Measurements from ENCODE around the gene NAA40. TPM values are rescaled to one million over a fixed set of nuclear protein-coding genes. Genes with fewer than 3 reads are reported as not detected.

The NAA40 gene
- total RNA-seq, 1 donor from 2014 or later = 21.2 TPM

GRCh38 chr11:63997801-63998337 lies 59.1 kb downstream of the NAA40 start:
- H3K27ac Mint-ChIP-seq (ENCODE audit: unreplicated experiment) = no peak overlapping the region
- H3K36me3 Mint-ChIP-seq (ENCODE audit: low read depth, unreplicated experiment) = no peaks in the 10 kb centered on the region
- Histone ChIP-seq H3K4me2 (ENCODE audit: low read length) (no peak overlapping the region), H3K9ac (ENCODE audit: low read length) (no peak overlapping the region), H4K20me1 (ENCODE audit: insufficient read depth, low read length) (peaks cover 78% of the 10 kb centered on the region), H3K79me2 (ENCODE audit: insufficient read depth, low read length) (no peaks in the 10 kb centered on the region), H2AFZ (ENCODE audit: low read depth, low read length) (no peak overlapping the region), H3K27ac (ENCODE audit: low read depth, low read length) (no peak overlapping the region), H3K9me3 (ENCODE audit: insufficient read depth, low read depth, low read length) (no peaks in the 10 kb centered on the region), H3K4me1 (ENCODE audit: insufficient read depth, low read length) (peaks cover 10% of the 10 kb centered on the region), H3K4me3 (ENCODE audit: insufficient read depth, low read depth, low read length) (no peak overlapping the region), H3K36me3 (ENCODE audit: insufficient read depth, low read length) (peaks cover 4% of the 10 kb centered on the region), H3K27me3 (ENCODE audit: insufficient read depth, low read length) (no peaks in the 10 kb centered on the region)
- H3K27me3 Mint-ChIP-seq (ENCODE audit: low read depth, unreplicated experiment) = peaks cover 11% of the 10 kb centered on the region
- peaks cover 1% of the 10 kb centered on the region for H3K4me1 Mint-ChIP-seq (ENCODE audit: low read depth, unreplicated experiment)
- no peak overlapping the region for H3K4me3 Mint-ChIP-seq (ENCODE audit: unreplicated experiment)
- TF ChIP-seq EZH2 (IDR thresholded peaks at IDR 0.05; ENCODE audit: insufficient read depth, low read length) = no peak
- TF ChIP-seq CTCF (IDR thresholded peaks at IDR 0.05; ENCODE audit: insufficient read depth, low read depth, low read length) = no peak
- no peak for DNase-seq (ENCODE audit: low read depth)
- H3K9me3 Mint-ChIP-seq (ENCODE audit: unreplicated experiment) = no peaks in the 10 kb centered on the region
- FAIRE-seq = no peak

- DNase-seq (ENCODE audit: low read depth) = no peak
- H3K9me3 Mint-ChIP-seq (ENCODE audit: unreplicated experiment) = no peaks in the 10 kb centered on the region
- no peak for FAIRE-seq
- Histone ChIP-seq H3K9me3 (ENCODE audit: insufficient read depth, low read depth, low read length) (no peaks in the 10 kb centered on the region), H3K27ac (ENCODE audit: low read depth, low read length) (no peak overlapping the region), H3K4me2 (ENCODE audit: low read length) (peak overlapping the region; percentile 76), H3K4me1 (ENCODE audit: insufficient read depth, low read length) (peaks cover 10% of the 10 kb centered on the region), H3K4me3 (ENCODE audit: insufficient read depth, low read depth, low read length) (no peak overlapping the region), H3K79me2 (ENCODE audit: insufficient read depth, low read length) (no peaks in the 10 kb centered on the region), H3K9ac (ENCODE audit: low read length) (no peak overlapping the region), H3K27me3 (ENCODE audit: insufficient read depth, low read length) (no peaks in the 10 kb centered on the region), H2AFZ (ENCODE audit: low read depth, low read length) (no peak overlapping the region), H3K36me3 (ENCODE audit: insufficient read depth, low read length) (peaks cover 2% of the 10 kb centered on the region), H4K20me1 (ENCODE audit: insufficient read depth, low read length) (peaks cover 74% of the 10 kb centered on the region)
- no peaks in the 10 kb centered on the region for H3K4me1 Mint-ChIP-seq (ENCODE audit: low read depth, unreplicated experiment)
- H3K27me3 Mint-ChIP-seq (ENCODE audit: low read depth, unreplicated experiment) = peaks cover 17% of the 10 kb centered on the region
- no peaks in the 10 kb centered on the region for H3K36me3 Mint-ChIP-seq (ENCODE audit: low read depth, unreplicated experiment)
- no peak overlapping the region for H3K27ac Mint-ChIP-seq (ENCODE audit: unreplicated experiment)
- H3K4me3 Mint-ChIP-seq (ENCODE audit: unreplicated experiment) = no peak overlapping the region
- no peak for TF ChIP-seq CTCF (IDR thresholded peaks at IDR 0.05; ENCODE audit: insufficient read depth, low read depth, low read length)
- TF ChIP-seq EZH2 (IDR thresholded peaks at IDR 0.05; ENCODE audit: insufficient read depth, low read length) = no peak
These were observed 60.0 kb downstream of the NAA40 start for GRCh38 chr11:63998558-63999348.
